Parietal lobe (tissue), 1 donor: Measurements from ENCODE around the gene LSM14A. TPM values are rescaled to one million over a fixed set of nuclear protein-coding genes. Genes with fewer than 3 reads are reported as not detected.

Source experiments
- total RNA-seq: library from RNA; depleted of rRNA; stranded (reverse); fragments of >200 nt; gene quantifications from one replicate; pipeline ENCODE4 v1.2.3, GENCODE V29; 2014

The LSM14A gene
- 119 TPM for total RNA-seq

GRCh38 chr19:34171877-34172660 is at the start of gene LSM14A:
LSM14A (plus strand) TSS chr19:34172504; CDS start chr19:34172643, 139 bp downstream.

DNA sequence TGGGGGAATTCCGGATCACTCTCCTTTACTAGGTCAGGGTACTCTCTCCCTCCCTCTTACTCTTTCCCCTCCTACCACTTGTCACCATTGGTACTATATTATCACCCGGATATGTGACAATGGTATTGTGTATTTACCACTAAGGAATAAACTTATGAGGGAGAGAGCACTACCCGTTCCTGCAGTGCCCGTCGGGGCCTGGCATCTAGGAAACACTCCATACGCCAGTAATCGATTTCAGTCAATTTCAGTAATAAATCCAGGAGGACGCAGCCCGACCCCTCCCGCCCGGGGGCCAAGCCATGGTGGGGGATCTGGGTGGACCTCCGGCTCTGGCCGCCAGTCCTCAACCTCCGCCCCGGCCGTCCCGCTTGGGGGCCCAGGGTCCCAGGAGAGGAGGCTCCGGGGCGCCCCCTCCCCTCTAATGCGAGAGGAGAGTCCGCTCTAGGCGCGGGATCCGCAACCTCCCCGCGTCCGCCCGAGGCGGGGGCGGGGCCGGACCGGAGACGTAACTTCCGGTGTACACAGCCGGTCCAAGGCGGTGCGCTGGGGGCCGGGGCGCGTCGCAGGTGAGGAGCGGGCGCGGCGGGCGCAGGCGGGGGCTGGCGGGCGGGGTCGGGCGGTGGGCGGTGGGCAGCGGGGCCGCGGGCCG is 81.9 kb downstream of the LSM14A start, which contains the start of gene GARRE1:
Gene GARRE1 (plus strand): TSS at position 509 of the 652 bp plus-strand sequence. CDS start 45,920 bp downstream, outside the sequence.

Other genes with a start within 250 kb of the LSM14A start
- gene GARRE1, start 82.0 kb downstream of the LSM14A start, total RNA-seq = 25.0 TPM
- gene GPI, start 192.7 kb downstream of the LSM14A start, total RNA-seq = 150 TPM
- 17.2 TPM for gene PDCD2L, start 231.9 kb downstream of the LSM14A start, total RNA-seq